Panc1 (cell line): ENCODE results near the gene LRRC3C. TPM values are rescaled to one million over a fixed set of nuclear protein-coding genes. Genes with fewer than 3 reads are reported as not detected.
A peak's percentile ranks its signal among the peaks of the same experiment; 100 is the strongest.

Experiments
- ATAC-seq: fragments of 200-7000 bp; cut with Tn5 transposase; 2 replicates; pipeline ENCODE4 v1.9.1; 2020; ENCODE audit warnings: mild to moderate bottlenecking, moderate library complexity
- BruUV-seq: library from RNA; stranded (reverse); fragments of 400-500 nt; replicated peaks from 2 replicates; lab custom pipeline; 2021; lab: Mats Ljungman, UMichigan
- CTCF ChIA-PET: fragments of 300-600 bp; sonication (Branson Sonifier 250); formaldehyde crosslinking; loops from one replicate; lab custom pipeline; 2022; ENCODE audit warnings: antibody characterized with exemption; lab: Charles Lee
- POLR2A ChIA-PET: fragments of 300-600 bp; sonication (Branson Sonifier 250); formaldehyde crosslinking; loops from one replicate; lab custom pipeline; 2022; ENCODE audit warnings: antibody characterized with exemption; lab: Charles Lee
- DNase-seq: peaks from one replicate; pipeline ENCODE4 v3.0.0-alpha.2; 2010; ENCODE audit warnings: low read depth, low spot score
- H3K27ac ChIP-seq: 2 replicates; pipeline ENCODE4 v1.5.1; 2011; ENCODE audit warnings: mild to moderate bottlenecking, low read length, inconsistent platforms
- H3K27me3 ChIP-seq: fragments of 200-500 bp; sonication (Bioruptor generic); 2 replicates; pipeline ENCODE4 v1.6.0; 2014; ENCODE audit warnings: low read length, inconsistent platforms; ENCODE audit not compliant: control insufficient read depth, insufficient read depth
- H3K36me3 ChIP-seq: fragments of 200-500 bp; sonication (Bioruptor generic); 2 replicates; pipeline ENCODE4 v1.5.1; 2014; ENCODE audit warnings: inconsistent platforms, mild to moderate bottlenecking, low read length, moderate library complexity; ENCODE audit not compliant: control insufficient read depth, insufficient read depth
- H3K4me1 ChIP-seq: 2 replicates; pipeline ENCODE4 v1.5.1; 2011; ENCODE audit warnings: inconsistent platforms, mild to moderate bottlenecking, low read length, moderate library complexity; ENCODE audit not compliant: control insufficient read depth, insufficient read depth
- H3K4me3 ChIP-seq, 2 experiments: 2 replicates each; pipeline ENCODE4 v1.5.1; 2011 to 2012; ENCODE audit warnings: low read depth in 2 of 2, low read length in 2 of 2, mild to moderate bottlenecking in 2 of 2, inconsistent platforms in 1 of 2, moderate library complexity in 1 of 2
- H3K9me3 ChIP-seq: fragments of 200-500 bp; sonication (Bioruptor generic); 2 replicates; pipeline ENCODE4 v1.5.1; 2014; ENCODE audit warnings: low read depth, mild to moderate bottlenecking, inconsistent platforms, low read length, moderate library complexity; ENCODE audit not compliant: control insufficient read depth, insufficient read depth
- POLR2AphosphoS5 ChIP-seq: IDR thresholded peaks from 2 replicates; pipeline ENCODE4 v1.6.1; 2012; ENCODE audit warnings: mild to moderate bottlenecking, low read depth, low read length, moderate library complexity
- SIN3A ChIP-seq: IDR thresholded peaks from 2 replicates; pipeline ENCODE4 v1.6.1; 2012; ENCODE audit warnings: low read depth, mild to moderate bottlenecking, low read length, moderate library complexity, borderline replicate concordance; ENCODE audit not compliant: insufficient read depth
- TCF7L2 ChIP-seq: IDR thresholded peaks from 2 replicates; pipeline ENCODE4 v1.6.1; 2011; ENCODE audit warnings: mild to moderate bottlenecking, low read depth, low read length, inconsistent platforms
- in situ Hi-C: cut with HindIII; loops from 2 replicates; pipeline ENCODE4 v1.10.0; 2016; ENCODE audit warnings: low sequenced_read_pairs, low pct_unique_long_range_greater_than_20kb
- intact Hi-C: fragments of 100-400 bp; cut with micrococcal nuclease; formaldehyde crosslinking; loops from one replicate; pipeline ENCODE4 v1.10.0; 2022; ENCODE audit not compliant: unreplicated experiment
- total RNA-seq: library from RNA; stranded (reverse); gene quantifications from one replicate; pipeline ENCODE4 v1.2.1, GENCODE V29; 2021; ENCODE audit not compliant: unreplicated experiment
- TF ChIP-seq, protein P1 (sequence below), 2 experiments: IDR thresholded peaks; 2 replicates each; pipeline ENCODE4 v1.6.1; 2011 to 2012; ENCODE audit warnings: low read depth in 2 of 2, control low read depth in 1 of 2, low read length in 1 of 2, mild to moderate bottlenecking in 1 of 2, moderate library complexity in 1 of 2; ENCODE audit not compliant: insufficient read depth in 1 of 2
- TF ChIP-seq, protein P2 (sequence below): fragments of 450-650 bp; IDR thresholded peaks from 2 replicates; pipeline ENCODE4 v1.5.1; 2017; ENCODE audit warnings: mild to moderate bottlenecking

Gene LRRC3C
- total RNA-seq, 1 experiment from 2014 or later = not detected

DNA sequence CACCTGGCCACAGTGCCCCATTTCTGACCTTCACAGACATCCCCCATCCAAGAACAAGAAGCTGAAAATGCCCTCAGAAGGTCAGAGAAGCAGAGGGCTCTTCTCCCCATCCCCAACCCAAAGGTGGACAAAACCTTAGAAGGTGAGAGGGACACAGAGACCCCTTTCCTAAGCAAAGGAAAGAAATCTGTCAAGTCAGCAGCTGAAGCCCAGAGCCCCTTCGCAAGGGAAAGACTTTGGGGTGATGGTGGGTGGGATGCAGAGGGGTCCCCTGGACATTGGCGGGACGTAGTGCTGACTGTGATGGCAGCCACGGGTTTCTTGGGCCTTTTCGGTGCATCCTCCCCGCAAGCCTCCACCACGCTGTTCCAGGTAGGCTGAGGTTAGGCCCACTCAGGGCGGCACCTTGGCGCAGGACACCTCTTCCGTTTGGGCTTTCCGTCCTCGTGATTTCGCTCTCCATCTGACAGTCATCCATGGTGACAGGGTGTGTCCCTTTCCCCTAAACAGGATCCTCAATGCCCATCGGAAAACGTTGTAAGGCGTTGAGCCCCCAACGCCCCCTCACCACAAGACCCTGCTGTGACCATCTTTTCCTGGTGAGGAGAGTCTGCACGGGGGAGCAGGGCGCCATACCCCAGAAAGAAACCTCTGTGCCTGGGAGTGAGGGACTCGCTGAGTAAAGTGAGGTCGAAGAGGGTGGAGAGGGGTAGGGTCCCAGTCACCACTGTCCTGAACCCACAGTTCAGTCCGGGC lies 24.6 kb downstream of the LRRC3C start:
- Histone ChIP-seq H3K36me3 (no peaks in the 10 kb centered on the region), H3K4me1 (no peaks in the 10 kb centered on the region; the same call in 1 of the 2 replicates), H3K27me3 (no peaks in the 10 kb centered on the region), H3K9me3 (no peaks in the 10 kb centered on the region), H3K27ac (peak overlapping the region; percentile 49; the same call in 1 of the 2 replicates), H3K4me3 (peak overlapping the region; percentile 43 to 62)
- DNase-seq (no peak), ATAC-seq (peak; percentile 31; the same call in 1 of the 2 replicates)
- ChIA-PET CTCF (interaction anchor here (0.6 kb wide), 1 partner anchor 29 kb away, joined by 3 read pairs; the partner anchor contains the start of gene PSMD3), POLR2A (no interaction called here)
- BruUV-seq = no TSS peak
- intact Hi-C loops = no loop called here
- in situ Hi-C loops = no loop called here
- no peak for TF ChIP-seq TCF7L2

DNA sequence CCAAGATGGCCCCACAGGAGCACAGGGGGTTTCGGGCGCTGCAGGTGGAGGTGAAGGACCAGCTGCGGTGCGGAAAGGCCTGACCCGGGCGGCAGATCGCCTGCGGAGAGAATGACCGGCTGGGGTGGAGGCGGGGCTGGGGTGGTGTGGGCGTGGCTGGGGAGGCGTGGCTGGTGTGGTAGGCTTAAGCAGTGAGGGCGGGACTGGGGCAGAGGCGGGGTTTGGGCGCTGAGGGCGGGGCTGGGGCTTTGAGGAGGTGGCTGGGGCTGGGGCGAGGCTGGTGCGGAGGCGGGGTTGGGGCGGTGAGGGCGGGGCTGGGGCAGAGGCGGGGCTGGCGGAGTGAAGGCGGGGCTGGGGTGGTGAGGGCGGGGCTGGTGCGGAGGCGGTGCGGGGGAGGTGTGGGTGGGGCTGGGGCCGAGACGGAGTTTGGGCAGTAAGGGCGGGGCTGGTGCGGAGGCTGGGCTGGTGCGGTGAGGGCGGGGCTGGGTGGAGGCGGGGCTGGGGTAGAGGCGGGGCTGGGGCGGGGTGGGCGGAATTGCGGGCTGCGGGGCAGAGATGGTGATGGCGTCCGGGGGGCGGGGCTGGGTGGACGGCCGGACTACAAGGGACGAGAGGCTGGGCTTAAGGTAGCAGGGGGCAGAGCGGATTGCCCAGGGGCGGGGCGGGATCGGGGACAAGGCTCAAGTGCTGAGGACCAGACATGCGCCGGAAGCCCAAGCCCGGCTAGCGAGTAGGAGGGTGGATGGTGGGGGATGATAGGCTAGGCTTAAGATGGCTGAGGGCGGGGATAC lies 25.3 kb downstream of the LRRC3C start:
- intact Hi-C loops = no loop called here
- CTCF ChIA-PET = interaction anchor here (0.5 to 0.6 kb wide), 2 partner anchors 28 to 31 kb away, joined by 3 read pairs; partner anchors contain the start of gene PSMD3

More for the DNA sequence above, 25.3 kb downstream of the LRRC3C start:
- in situ Hi-C loops = no loop called here
- peak; percentile 94 for ATAC-seq
- DNase-seq = no peak
- peak overlapping the region; percentile 65 for H3K27ac ChIP-seq
- H3K36me3 ChIP-seq = no peaks in the 10 kb centered on the region
- no peaks in the 10 kb centered on the region for H3K9me3 ChIP-seq
- BruUV-seq = no TSS peak
- H3K27me3 ChIP-seq = no peaks in the 10 kb centered on the region
- H3K4me1 ChIP-seq = no peaks in the 10 kb centered on the region; the same call in 1 of the 2 replicates
- TF ChIP-seq POLR2AphosphoS5 (no peak), SIN3A (no peak), TCF7L2 (no peak)
- TF ChIP-seq, protein P1, sequence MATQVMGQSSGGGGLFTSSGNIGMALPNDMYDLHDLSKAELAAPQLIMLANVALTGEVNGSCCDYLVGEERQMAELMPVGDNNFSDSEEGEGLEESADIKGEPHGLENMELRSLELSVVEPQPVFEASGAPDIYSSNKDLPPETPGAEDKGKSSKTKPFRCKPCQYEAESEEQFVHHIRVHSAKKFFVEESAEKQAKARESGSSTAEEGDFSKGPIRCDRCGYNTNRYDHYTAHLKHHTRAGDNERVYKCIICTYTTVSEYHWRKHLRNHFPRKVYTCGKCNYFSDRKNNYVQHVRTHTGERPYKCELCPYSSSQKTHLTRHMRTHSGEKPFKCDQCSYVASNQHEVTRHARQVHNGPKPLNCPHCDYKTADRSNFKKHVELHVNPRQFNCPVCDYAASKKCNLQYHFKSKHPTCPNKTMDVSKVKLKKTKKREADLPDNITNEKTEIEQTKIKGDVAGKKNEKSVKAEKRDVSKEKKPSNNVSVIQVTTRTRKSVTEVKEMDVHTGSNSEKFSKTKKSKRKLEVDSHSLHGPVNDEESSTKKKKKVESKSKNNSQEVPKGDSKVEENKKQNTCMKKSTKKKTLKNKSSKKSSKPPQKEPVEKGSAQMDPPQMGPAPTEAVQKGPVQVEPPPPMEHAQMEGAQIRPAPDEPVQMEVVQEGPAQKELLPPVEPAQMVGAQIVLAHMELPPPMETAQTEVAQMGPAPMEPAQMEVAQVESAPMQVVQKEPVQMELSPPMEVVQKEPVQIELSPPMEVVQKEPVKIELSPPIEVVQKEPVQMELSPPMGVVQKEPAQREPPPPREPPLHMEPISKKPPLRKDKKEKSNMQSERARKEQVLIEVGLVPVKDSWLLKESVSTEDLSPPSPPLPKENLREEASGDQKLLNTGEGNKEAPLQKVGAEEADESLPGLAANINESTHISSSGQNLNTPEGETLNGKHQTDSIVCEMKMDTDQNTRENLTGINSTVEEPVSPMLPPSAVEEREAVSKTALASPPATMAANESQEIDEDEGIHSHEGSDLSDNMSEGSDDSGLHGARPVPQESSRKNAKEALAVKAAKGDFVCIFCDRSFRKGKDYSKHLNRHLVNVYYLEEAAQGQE (IDR thresholded peaks at IDR 0.05; ENCODE audit: insufficient read depth in 1 of 2, low read depth in 2 of 2, low read length in 1 of 2) = no peak
- TF ChIP-seq, protein P2, sequence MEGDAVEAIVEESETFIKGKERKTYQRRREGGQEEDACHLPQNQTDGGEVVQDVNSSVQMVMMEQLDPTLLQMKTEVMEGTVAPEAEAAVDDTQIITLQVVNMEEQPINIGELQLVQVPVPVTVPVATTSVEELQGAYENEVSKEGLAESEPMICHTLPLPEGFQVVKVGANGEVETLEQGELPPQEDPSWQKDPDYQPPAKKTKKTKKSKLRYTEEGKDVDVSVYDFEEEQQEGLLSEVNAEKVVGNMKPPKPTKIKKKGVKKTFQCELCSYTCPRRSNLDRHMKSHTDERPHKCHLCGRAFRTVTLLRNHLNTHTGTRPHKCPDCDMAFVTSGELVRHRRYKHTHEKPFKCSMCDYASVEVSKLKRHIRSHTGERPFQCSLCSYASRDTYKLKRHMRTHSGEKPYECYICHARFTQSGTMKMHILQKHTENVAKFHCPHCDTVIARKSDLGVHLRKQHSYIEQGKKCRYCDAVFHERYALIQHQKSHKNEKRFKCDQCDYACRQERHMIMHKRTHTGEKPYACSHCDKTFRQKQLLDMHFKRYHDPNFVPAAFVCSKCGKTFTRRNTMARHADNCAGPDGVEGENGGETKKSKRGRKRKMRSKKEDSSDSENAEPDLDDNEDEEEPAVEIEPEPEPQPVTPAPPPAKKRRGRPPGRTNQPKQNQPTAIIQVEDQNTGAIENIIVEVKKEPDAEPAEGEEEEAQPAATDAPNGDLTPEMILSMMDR = no peak
- POLR2A ChIA-PET = interaction anchor here (0.6 to 0.7 kb wide), 4 partner anchors 22 to 160 kb away, joined by 4 to 13 read pairs (median 6); no protein-coding TSS in a partner anchor
- H3K4me3 ChIP-seq = peak overlapping the region; percentile 43 to 63
